PC-3 (cell line): Measurements from ENCODE around the gene TMC1. TPM values are rescaled to one million over a fixed set of nuclear protein-coding genes. Genes with fewer than 3 reads are reported as not detected.

Source experiments
- ATAC-seq: fragments of 200-7000 bp; cut with Tn5 transposase; 2 replicates; pipeline ENCODE4 v1.9.1; 2020; ENCODE audit warnings: mild to moderate bottlenecking, moderate library complexity
- BruUV-seq: library from RNA; stranded (reverse); fragments of 400-500 nt; replicated peaks from 2 replicates; lab custom pipeline; 2021; lab: Mats Ljungman, UMichigan
- CTCF ChIA-PET: fragments of 300-600 bp; sonication (Branson Sonifier 250); formaldehyde crosslinking; loops from one replicate; lab custom pipeline; 2022; ENCODE audit warnings: antibody characterized with exemption; lab: Charles Lee
- POLR2A ChIA-PET: fragments of 300-600 bp; sonication (Branson Sonifier 250); formaldehyde crosslinking; loops from one replicate; lab custom pipeline; 2022; ENCODE audit warnings: antibody characterized with exemption; ENCODE audit not compliant: unreplicated experiment; lab: Charles Lee
- DNase-seq: peaks from one replicate; pipeline ENCODE4 v3.0.0-alpha.2; 2015
- H2AFZ ChIP-seq: fragments of 300-600 bp; sonication (generic); 2 replicates; pipeline ENCODE4 v1.6.0; 2016; ENCODE audit warnings: antibody characterized with exemption, low read length
- H3F3A ChIP-seq: fragments of 300-600 bp; sonication (generic); one replicate; pipeline ENCODE4 v1.6.0; 2017; ENCODE audit warnings: antibody characterized with exemption, low read length, control low read depth, mild to moderate bottlenecking; ENCODE audit not compliant: unreplicated experiment
- H3K27ac ChIP-seq: fragments of 300-600 bp; sonication (generic); 2 replicates; pipeline ENCODE4 v1.5.1; 2016; ENCODE audit warnings: mild to moderate bottlenecking, low read length
- H3K27me3 ChIP-seq: fragments of 300-600 bp; sonication (generic); 2 replicates; pipeline ENCODE4 v1.6.1; 2016; ENCODE audit warnings: low read length, mixed read lengths
- H3K36me3 ChIP-seq: fragments of 300-600 bp; sonication (generic); 2 replicates; pipeline ENCODE4 v1.6.1; 2016; ENCODE audit warnings: low read depth, mixed run types, low read length, mixed read lengths
- H3K4me1 ChIP-seq: fragments of 300-600 bp; sonication (generic); 2 replicates; pipeline ENCODE4 v1.5.1; 2016; ENCODE audit warnings: low read length; ENCODE audit not compliant: insufficient read depth
- H3K4me2 ChIP-seq: fragments of 300-600 bp; sonication (generic); 2 replicates; pipeline ENCODE4 v1.6.0; 2016; ENCODE audit warnings: low read length
- H3K4me3 ChIP-seq: fragments of 300-600 bp; sonication (generic); 2 replicates; pipeline ENCODE4 v1.5.1; 2016; ENCODE audit warnings: mild to moderate bottlenecking, low read length, mixed read lengths
- H3K79me2 ChIP-seq: fragments of 300-600 bp; sonication (generic); 2 replicates; pipeline ENCODE4 v1.6.1; 2017; ENCODE audit warnings: low read length, mixed read lengths
- H3K9ac ChIP-seq: fragments of 300-600 bp; sonication (generic); 2 replicates; pipeline ENCODE4 v1.6.0; 2016; ENCODE audit warnings: mild to moderate bottlenecking, low read length
- H3K9me2 ChIP-seq: fragments of 300-600 bp; sonication (generic); replicated peaks from 2 replicates; pipeline ENCODE4 v1.6.1; 2016; ENCODE audit warnings: mixed run types, low read length, mixed read lengths
- H3K9me3 ChIP-seq: fragments of 300-600 bp; sonication (generic); 2 replicates; pipeline ENCODE4 v1.6.1; 2016; ENCODE audit warnings: low read length, mixed read lengths
- H4K20me1 ChIP-seq: fragments of 300-600 bp; sonication (generic); 2 replicates; pipeline ENCODE4 v1.6.1; 2016; ENCODE audit warnings: low read length, mixed read lengths
- EZH2 ChIP-seq: fragments of 300-600 bp; sonication (generic); IDR thresholded peaks from one replicate; pipeline ENCODE4 v1.6.1; 2017; ENCODE audit warnings: antibody characterized with exemption, mild to moderate bottlenecking, low read length; ENCODE audit not compliant: unreplicated experiment
- EZH2phosphoT487 ChIP-seq: fragments of 300-600 bp; sonication (generic); IDR thresholded peaks from 2 replicates; pipeline ENCODE4 v1.6.1; 2018; ENCODE audit warnings: mild to moderate bottlenecking, antibody characterized with exemption, low read length, borderline replicate concordance
- intact Hi-C: fragments of 100-400 bp; cut with micrococcal nuclease; formaldehyde crosslinking; loops from 2 replicates; pipeline ENCODE4 v1.9.0; 2023
- total RNA-seq: library from RNA; depleted of rRNA; stranded (reverse); fragments of >200 nt; gene quantifications from 2 replicates; pipeline ENCODE4 v1.2.3, GENCODE V29; 2014
- TF ChIP-seq, protein P1 (sequence below): fragments of 300-600 bp; sonication (generic); conservative IDR thresholded peaks from 2 replicates; pipeline ENCODE4 v1.5.1; 2017; ENCODE audit warnings: antibody characterized with exemption, low read depth, mild to moderate bottlenecking, low read length

TMC1 gene
- total RNA-seq, 1 experiment from 2014 or later = 0.15 TPM

DNA sequence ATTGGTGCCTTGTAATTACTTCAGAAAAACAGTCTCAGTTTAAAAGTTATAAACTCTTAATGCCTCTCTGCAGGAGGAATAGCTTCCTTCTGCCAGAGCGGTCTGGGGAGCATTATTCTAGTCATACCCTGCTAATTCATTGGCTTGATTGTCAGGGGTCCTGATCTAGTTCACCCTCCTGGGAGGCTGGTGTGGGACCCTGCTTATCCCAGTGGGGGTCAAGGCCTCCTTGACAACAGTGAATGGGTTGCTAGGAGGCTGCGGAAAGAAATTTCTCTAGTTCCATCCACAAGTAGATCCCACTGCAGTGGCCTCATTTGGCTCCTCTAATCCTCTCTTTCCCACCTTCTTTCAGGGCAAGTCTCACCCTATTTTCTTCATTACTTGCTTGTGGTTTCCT is 105.7 kb downstream of the TMC1 start:
- Histone ChIP-seq H3K4me1 (no peaks in the 10 kb centered on the region), H3K4me3 (no peak overlapping the region), H3K9ac (no peak overlapping the region), H3K79me2 (no peaks in the 10 kb centered on the region), H3K4me2 (no peak overlapping the region), H4K20me1 (no peaks in the 10 kb centered on the region), H3K27ac (no peak overlapping the region), H3K9me3 (no peaks in the 10 kb centered on the region), H2AFZ (no peak overlapping the region), H3K36me3 (no peaks in the 10 kb centered on the region), H3K27me3 (peaks cover 7% of the 10 kb centered on the region; the same call in 1 of the 2 replicates), H3K9me2 (no peaks in the 10 kb centered on the region), H3F3A (no peaks in the 10 kb centered on the region)
- DNase-seq = no peak
- no peak for ATAC-seq
- POLR2A ChIA-PET = no interaction called here
- intact Hi-C loops = no loop called here
- TF ChIP-seq, protein P1, sequence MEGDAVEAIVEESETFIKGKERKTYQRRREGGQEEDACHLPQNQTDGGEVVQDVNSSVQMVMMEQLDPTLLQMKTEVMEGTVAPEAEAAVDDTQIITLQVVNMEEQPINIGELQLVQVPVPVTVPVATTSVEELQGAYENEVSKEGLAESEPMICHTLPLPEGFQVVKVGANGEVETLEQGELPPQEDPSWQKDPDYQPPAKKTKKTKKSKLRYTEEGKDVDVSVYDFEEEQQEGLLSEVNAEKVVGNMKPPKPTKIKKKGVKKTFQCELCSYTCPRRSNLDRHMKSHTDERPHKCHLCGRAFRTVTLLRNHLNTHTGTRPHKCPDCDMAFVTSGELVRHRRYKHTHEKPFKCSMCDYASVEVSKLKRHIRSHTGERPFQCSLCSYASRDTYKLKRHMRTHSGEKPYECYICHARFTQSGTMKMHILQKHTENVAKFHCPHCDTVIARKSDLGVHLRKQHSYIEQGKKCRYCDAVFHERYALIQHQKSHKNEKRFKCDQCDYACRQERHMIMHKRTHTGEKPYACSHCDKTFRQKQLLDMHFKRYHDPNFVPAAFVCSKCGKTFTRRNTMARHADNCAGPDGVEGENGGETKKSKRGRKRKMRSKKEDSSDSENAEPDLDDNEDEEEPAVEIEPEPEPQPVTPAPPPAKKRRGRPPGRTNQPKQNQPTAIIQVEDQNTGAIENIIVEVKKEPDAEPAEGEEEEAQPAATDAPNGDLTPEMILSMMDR = no peak
- TF ChIP-seq EZH2phosphoT487 (no peak), EZH2 (no peak)
- BruUV-seq = no TSS peak
- CTCF ChIA-PET = no interaction called here

DNA sequence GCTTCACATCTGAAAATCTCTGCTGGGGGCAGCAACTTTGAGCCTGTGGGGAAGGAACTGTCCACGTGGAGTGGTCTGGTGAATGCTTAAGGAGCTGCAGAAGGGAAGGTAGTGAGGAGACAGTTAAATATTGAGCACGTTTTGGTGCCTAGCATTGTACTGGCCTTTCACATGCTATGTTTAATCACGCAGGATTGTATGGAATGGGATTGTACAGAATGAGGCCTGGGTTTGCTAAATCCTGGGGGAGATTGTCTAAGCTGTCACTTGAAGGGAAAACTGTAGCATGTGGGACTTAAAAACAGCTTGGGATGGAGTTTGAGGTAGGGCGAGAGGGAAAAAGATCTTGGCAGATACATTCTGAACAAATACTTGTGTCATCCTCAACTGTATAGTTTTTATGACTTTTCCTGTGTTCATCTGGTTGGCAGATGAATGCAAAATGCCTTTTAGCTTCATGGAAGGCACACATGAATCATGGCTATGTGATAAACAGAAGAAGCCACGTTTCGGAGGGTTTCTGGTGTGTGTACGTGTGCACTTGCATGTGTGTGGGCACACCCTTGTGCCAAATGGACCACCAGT is 106.6 kb downstream of the TMC1 start:
- CTCF ChIA-PET = no interaction called here

DNA sequence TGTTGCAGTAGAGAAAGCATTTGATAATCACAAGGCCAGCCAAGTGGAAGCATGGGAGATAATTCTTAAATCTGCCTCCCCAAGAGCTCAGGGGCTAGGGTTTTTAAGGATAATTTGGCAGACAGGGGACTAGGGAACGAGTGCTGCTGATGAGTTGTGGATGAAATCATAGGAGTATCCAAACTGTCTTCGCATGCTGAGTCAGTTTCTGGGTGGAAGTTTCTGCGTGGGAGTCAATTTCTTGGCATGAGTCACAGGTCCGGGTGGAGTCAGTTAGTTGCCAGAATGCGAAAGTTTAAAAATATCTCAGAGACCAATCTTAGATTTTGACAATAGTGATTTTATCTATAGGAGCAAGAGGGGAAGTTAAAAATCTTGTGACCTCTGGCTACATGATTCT is 112.6 kb downstream of the TMC1 start:
- Histone ChIP-seq H3K9me2 (no peaks in the 10 kb centered on the region), H3K36me3 (no peaks in the 10 kb centered on the region), H4K20me1 (no peaks in the 10 kb centered on the region), H3K27me3 (peaks cover 20% of the 10 kb centered on the region), H3K9me3 (0 out of 2 replicates have a peak, but pooled peaks cover 5% of the 10 kb centered on the region), H3K27ac (no peak overlapping the region), H3K4me1 (no peaks in the 10 kb centered on the region), H3K9ac (no peak overlapping the region), H3F3A (no peaks in the 10 kb centered on the region), H3K79me2 (no peaks in the 10 kb centered on the region), H3K4me2 (no peak overlapping the region), H3K4me3 (no peak overlapping the region), H2AFZ (no peak overlapping the region)
- CTCF ChIA-PET = no interaction called here
- TF ChIP-seq EZH2phosphoT487 (no peak), EZH2 (no peak)
- TF ChIP-seq, protein P1 = no peak
- BruUV-seq = no TSS peak
- no peak for ATAC-seq
- POLR2A ChIA-PET = no interaction called here
- DNase-seq = peak; percentile 13
- intact Hi-C loops = no loop called here

More for the DNA sequence above, 106.6 kb downstream of the TMC1 start:
- Histone ChIP-seq H3K4me3 (no peak overlapping the region), H3K4me1 (no peaks in the 10 kb centered on the region), H3F3A (no peaks in the 10 kb centered on the region), H3K9me3 (no peaks in the 10 kb centered on the region), H3K9me2 (no peaks in the 10 kb centered on the region), H3K27me3 (peaks cover 7% of the 10 kb centered on the region; the same call in 1 of the 2 replicates), H4K20me1 (no peaks in the 10 kb centered on the region), H3K79me2 (no peaks in the 10 kb centered on the region), H3K4me2 (no peak overlapping the region), H2AFZ (no peak overlapping the region), H3K27ac (no peak overlapping the region), H3K9ac (no peak overlapping the region), H3K36me3 (no peaks in the 10 kb centered on the region)
- ATAC-seq (no peak), DNase-seq (no peak)
- POLR2A ChIA-PET = no interaction called here
- BruUV-seq = no TSS peak
- intact Hi-C loops = no loop called here
- TF ChIP-seq EZH2phosphoT487 = no peak
